Measurements from ENCODE around the gene FAM89B. TPM values are rescaled to one million over a fixed set of nuclear protein-coding genes. Genes with fewer than 3 reads are reported as not detected.

FAM89B gene
- polyA plus RNA-seq, 3 donors, result 51.3 to 139 (median 70.8) TPM

DNA sequence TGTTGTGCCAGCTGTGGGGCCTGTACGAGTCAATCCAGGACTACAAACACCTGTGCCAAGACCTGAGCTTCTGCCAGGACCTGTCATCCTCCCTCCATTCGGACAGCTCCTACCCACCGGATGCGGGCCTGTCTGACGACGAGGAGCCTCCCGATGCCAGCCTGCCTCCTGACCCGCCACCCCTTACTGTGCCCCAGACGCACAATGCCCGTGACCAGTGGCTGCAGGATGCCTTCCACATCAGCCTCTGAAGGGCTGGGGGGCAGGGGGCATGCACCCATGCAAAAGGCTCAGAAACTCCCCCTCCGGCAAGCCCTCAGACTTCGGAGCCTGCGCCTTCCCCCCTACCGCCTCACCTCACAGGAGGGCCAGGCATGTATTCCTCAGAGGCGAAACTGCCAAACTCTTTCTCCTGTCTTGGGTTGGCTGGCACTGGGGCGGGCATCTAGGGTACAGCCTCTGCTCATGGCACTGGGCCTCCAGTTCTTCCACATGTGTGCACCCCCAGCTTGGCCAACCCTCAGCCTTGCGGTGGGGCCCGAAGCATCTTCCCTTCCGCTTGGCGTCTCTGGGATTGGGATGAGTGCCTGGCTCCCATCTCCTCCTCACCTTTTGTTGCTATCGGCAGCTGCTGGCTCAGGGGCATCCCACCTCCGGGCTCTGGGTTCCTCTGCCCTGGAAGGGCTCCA is 1.2 kb downstream of the FAM89B start:
- H4K20me1 ChIP-seq (ENCODE audit: insufficient read depth, low read length), result peaks cover 62% of the 10 kb centered on the region
- peaks cover 60% of the 10 kb centered on the region for H3K4me1 Mint-ChIP-seq
- H3K4me3 Mint-ChIP-seq, result peak overlapping the region; percentile 77 to 86
- H3K4me2 ChIP-seq (replicated peaks; ENCODE audit: extremely low read depth, low read length, poor library complexity, severe bottlenecking), result peak overlapping the region; percentile 97
- peak overlapping the region; percentile 80 to 93 (median 88) for H3K27ac Mint-ChIP-seq
- peaks cover 65 to 77% of the 10 kb centered on the region in 2 donors for H3K4me1 ChIP-seq (ENCODE audit: control insufficient read depth in 1 of 2, insufficient read depth in 2 of 2, low read length in 2 of 2)
- no peaks in the 10 kb centered on the region for H3K27me3 ChIP-seq (ENCODE audit: control insufficient read depth in 2 of 2, insufficient read depth in 2 of 2, low read length in 2 of 2)
- no peaks in the 10 kb centered on the region for H3K27me3 Mint-ChIP-seq (ENCODE audit: low read depth in 3 of 3)
- DNase-seq, result no peak
- H3K9ac ChIP-seq (ENCODE audit: insufficient read depth, low read length, poor library complexity, severe bottlenecking), result peak overlapping the region; percentile 40
- intact Hi-C loops (cut with micrococcal nuclease), result loop anchor here (2.0 to 10.0 kb wide), 2 partner anchors 33 to 549 kb away; partner anchors contain the start of gene SNX15 (in 1 of the 2)
- TF ChIP-seq, protein P1, sequence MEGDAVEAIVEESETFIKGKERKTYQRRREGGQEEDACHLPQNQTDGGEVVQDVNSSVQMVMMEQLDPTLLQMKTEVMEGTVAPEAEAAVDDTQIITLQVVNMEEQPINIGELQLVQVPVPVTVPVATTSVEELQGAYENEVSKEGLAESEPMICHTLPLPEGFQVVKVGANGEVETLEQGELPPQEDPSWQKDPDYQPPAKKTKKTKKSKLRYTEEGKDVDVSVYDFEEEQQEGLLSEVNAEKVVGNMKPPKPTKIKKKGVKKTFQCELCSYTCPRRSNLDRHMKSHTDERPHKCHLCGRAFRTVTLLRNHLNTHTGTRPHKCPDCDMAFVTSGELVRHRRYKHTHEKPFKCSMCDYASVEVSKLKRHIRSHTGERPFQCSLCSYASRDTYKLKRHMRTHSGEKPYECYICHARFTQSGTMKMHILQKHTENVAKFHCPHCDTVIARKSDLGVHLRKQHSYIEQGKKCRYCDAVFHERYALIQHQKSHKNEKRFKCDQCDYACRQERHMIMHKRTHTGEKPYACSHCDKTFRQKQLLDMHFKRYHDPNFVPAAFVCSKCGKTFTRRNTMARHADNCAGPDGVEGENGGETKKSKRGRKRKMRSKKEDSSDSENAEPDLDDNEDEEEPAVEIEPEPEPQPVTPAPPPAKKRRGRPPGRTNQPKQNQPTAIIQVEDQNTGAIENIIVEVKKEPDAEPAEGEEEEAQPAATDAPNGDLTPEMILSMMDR (IDR thresholded peaks at IDR 0.05), result no peak
- WGBS (ENCODE audit: insufficient coverage), result 54% methylated on average over 21 of the region's 22 CpGs
- peaks cover 5 to 7% of the 10 kb centered on the region in 2 donors for H3K36me3 ChIP-seq (replicated peaks in 1 of 2; ENCODE audit: control insufficient read depth in 1 of 2, insufficient read depth in 2 of 2, low read length in 2 of 2)
- H3K36me3 Mint-ChIP-seq, result peaks cover 10 to 20% of the 10 kb centered on the region in 2 donors
- no peak overlapping the region for H2AFZ ChIP-seq (ENCODE audit: insufficient read depth, low read depth, low read length, poor library complexity, severe bottlenecking)
- peak overlapping the region; percentile 63 to 100 (median 98) for H3K4me3 ChIP-seq (replicated peaks in 1 of 3; ENCODE audit: low read depth in 2 of 3, low read length in 3 of 3)
- H3K9me3 ChIP-seq (replicated peaks in 1 of 2; ENCODE audit: control insufficient read depth in 1 of 2, insufficient read depth in 1 of 2, low read length in 2 of 2), result no peaks in the 10 kb centered on the region
- peaks cover 78% of the 10 kb centered on the region for H3K79me2 ChIP-seq (ENCODE audit: insufficient read depth, low read length)
- H3K9me3 Mint-ChIP-seq, result peaks cover 0 to 2% (median 0%) of the 10 kb centered on the region in 7 donors
- peak overlapping the region; percentile 41 to 44 for H3K27ac ChIP-seq (ENCODE audit: low read depth in 1 of 2, low read length in 2 of 2)

DNA sequence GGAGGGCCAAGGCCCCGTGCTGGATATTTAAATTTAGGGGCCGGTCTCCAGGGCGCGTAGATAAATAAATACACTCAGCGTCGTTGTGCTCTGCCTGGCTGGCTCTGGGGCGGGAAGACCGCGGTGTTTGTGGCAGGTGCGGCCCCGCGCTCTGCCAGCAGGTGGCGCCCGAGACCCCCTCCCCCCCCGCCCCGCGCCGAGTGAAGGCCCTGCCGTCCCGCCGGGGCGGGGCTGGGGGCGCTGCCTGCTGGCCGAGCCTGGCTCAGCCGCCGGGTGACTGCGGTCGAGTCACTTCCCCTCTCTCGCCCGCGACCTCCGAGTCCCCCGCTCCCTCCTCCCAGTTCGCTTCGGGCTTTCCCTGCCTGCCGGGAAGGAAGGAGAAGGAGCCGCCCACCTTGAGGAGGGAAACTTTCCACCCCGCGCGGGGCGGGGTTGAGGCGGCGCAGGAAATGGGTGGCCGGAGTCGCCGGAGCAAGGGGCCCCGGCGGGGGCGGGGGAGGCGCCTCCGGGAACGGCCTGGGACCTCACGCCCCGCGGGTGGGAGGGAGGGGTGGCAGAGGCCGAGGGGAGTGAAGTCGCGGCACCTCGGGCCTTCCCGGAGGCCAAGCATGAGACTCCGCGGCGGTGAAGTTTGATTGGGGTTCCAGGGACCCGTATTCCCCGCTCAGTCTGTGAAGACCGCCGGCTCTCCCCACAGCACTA is 1.9 kb downstream of the FAM89B start:
- Histone ChIP-seq H3K27me3 (ENCODE audit: control insufficient read depth in 2 of 2, insufficient read depth in 2 of 2, low read length in 2 of 2) (no peaks in the 10 kb centered on the region), H3K4me2 (replicated peaks; ENCODE audit: extremely low read depth, low read length, poor library complexity, severe bottlenecking) (peak overlapping the region; percentile 97), H3K36me3 (replicated peaks in 1 of 2; ENCODE audit: control insufficient read depth in 1 of 2, insufficient read depth in 2 of 2, low read length in 2 of 2) (peaks cover 12 to 13% of the 10 kb centered on the region in 2 donors), H3K9me3 (replicated peaks in 1 of 2; ENCODE audit: control insufficient read depth in 1 of 2, insufficient read depth in 1 of 2, low read length in 2 of 2) (no peaks in the 10 kb centered on the region), H3K4me1 (ENCODE audit: control insufficient read depth in 1 of 2, insufficient read depth in 2 of 2, low read length in 2 of 2) (peaks cover 65 to 77% of the 10 kb centered on the region in 2 donors), H3K79me2 (ENCODE audit: insufficient read depth, low read length) (peaks cover 78% of the 10 kb centered on the region), H3K27ac (ENCODE audit: low read depth in 1 of 2, low read length in 2 of 2) (peak overlapping the region; percentile 85 to 90), H4K20me1 (ENCODE audit: insufficient read depth, low read length) (peaks cover 63% of the 10 kb centered on the region), H2AFZ (ENCODE audit: insufficient read depth, low read depth, low read length, poor library complexity, severe bottlenecking) (peak overlapping the region; percentile 8), H3K4me3 (replicated peaks in 1 of 3; ENCODE audit: low read depth in 2 of 3, low read length in 3 of 3) (peak overlapping the region; percentile 68 to 100 (median 98)), H3K9ac (ENCODE audit: insufficient read depth, low read length, poor library complexity, severe bottlenecking) (peak overlapping the region; percentile 80)
- Mint-ChIP-seq H3K4me1 (peaks cover 60% of the 10 kb centered on the region), H3K36me3 (peaks cover 10 to 23% of the 10 kb centered on the region in 2 donors), H3K27me3 (ENCODE audit: low read depth in 3 of 3) (no peaks in the 10 kb centered on the region), H3K9me3 (peaks cover 0 to 2% (median 0%) of the 10 kb centered on the region in 7 donors), H3K27ac (peak overlapping the region; percentile 93 to 99 (median 97)), H3K4me3 (peak overlapping the region; percentile 90 to 94)
- WGBS (ENCODE audit: insufficient coverage), result 0% methylated on average over 41 of the region's 67 CpGs
- TF ChIP-seq, protein P1 (IDR thresholded peaks at IDR 0.05), result peak; percentile 99
- DNase-seq, result peak; percentile 93 to 97 (median 95)
- intact Hi-C loops (cut with micrococcal nuclease), result loop anchor here (2.0 to 10.0 kb wide), 2 partner anchors 33 to 549 kb away; partner anchors contain the start of gene SNX15 (in 1 of the 2)
